Lung (tissue), 12 donors: ENCODE measurements around the gene TSPAN14. TPM values are rescaled to one million over a fixed set of nuclear protein-coding genes. Genes with fewer than 3 reads are reported as not detected.

ENCODE experiments used
- ATAC-seq: fragments of 200-7000 bp; cut with Tn5 transposase; one replicate; pipeline ENCODE4 v1.9.1; 2020; ENCODE audit warnings: moderate number of reproducible peaks; ENCODE audit not compliant: insufficient read depth, low FRiP score
- DNase-seq, 3 donors: peaks; one replicate each; pipeline ENCODE4 v3.0.0-alpha.2; 2013 to 2017
- H3K27ac ChIP-seq, 2 donors: one replicate each; pipeline ENCODE4 v1.5.1; 2013; ENCODE audit warnings: mild to moderate bottlenecking in 2 of 2, moderate library complexity in 2 of 2, control low read depth in 1 of 2, inconsistent platforms in 1 of 2, low read depth in 1 of 2, low read length in 1 of 2
- H3K27me3 ChIP-seq, 3 donors: one replicate each; pipeline ENCODE4 v1.5.1; 2013; ENCODE audit warnings: low read length in 2 of 3; ENCODE audit not compliant: control insufficient read depth in 3 of 3, insufficient read depth in 3 of 3
- H3K36me3 ChIP-seq, 4 donors: one replicate each; pipeline ENCODE4 v1.5.1; 2013; ENCODE audit warnings: low read length in 4 of 4, mild to moderate bottlenecking in 1 of 4, moderate library complexity in 1 of 4; ENCODE audit not compliant: control insufficient read depth in 4 of 4, insufficient read depth in 4 of 4
- H3K4me1 ChIP-seq, 5 donors: one replicate each; pipeline ENCODE4 v1.5.1; 2013; ENCODE audit warnings: low read length in 5 of 5, mild to moderate bottlenecking in 2 of 5, moderate library complexity in 1 of 5; ENCODE audit not compliant: control insufficient read depth in 5 of 5, insufficient read depth in 5 of 5
- H3K4me3 ChIP-seq: one replicate; pipeline ENCODE4 v1.5.1; 2013; ENCODE audit warnings: mild to moderate bottlenecking, control low read depth, moderate library complexity
- H3K9ac ChIP-seq, 2 donors: one replicate each; pipeline ENCODE4 v1.5.1; 2013; ENCODE audit warnings: low read length in 2 of 2, control low read depth in 1 of 2; ENCODE audit not compliant: insufficient read depth in 1 of 2
- H3K9me3 ChIP-seq, 4 donors: one replicate each; pipeline ENCODE4 v1.5.1; 2013; ENCODE audit warnings: low read length in 3 of 4, mild to moderate bottlenecking in 1 of 4, moderate library complexity in 1 of 4; ENCODE audit not compliant: control insufficient read depth in 4 of 4, insufficient read depth in 3 of 4
- whole genome bisulfite sequencing, 2 donors: extraction: QIAGEN DNeasy Blood & Tissue Kit; methylation state at CpG; one replicate each; pipeline ENCODE4 v1.1.7; 2013; 5-methylcytosine and 5-hydroxymethylcytosine counted together
- polyA plus RNA-seq, 2 donors: library from polyadenylated mRNA; stranded (reverse); fragments of 200-250 nt; gene quantifications; one replicate each; pipeline ENCODE4 v1.2.1, GENCODE V29; 2013
- total RNA-seq, 2 donors: library from RNA; depleted of rRNA in 1 of 2; stranded (reverse); fragments of >200 nt in 1 of 2; gene quantifications; one replicate each; pipeline ENCODE4 v1.2.1, GENCODE V29; 2014 to 2021
- TF ChIP-seq, protein P1 (sequence below): IDR thresholded peaks from 2 replicates; pipeline ENCODE4 v1.5.1; 2012; ENCODE audit warnings: mild to moderate bottlenecking; ENCODE audit errors: control extremely low read depth, extremely low read depth
- donor health status: control.
- donor health status: control.
- donor health status: Bipolar disorder and iron deficiency.
- donor health status: healthy.
- donor health status: DM: yes; HTN: yes; CAD: no.

Gene TSPAN14
- total and polyA plus RNA-seq, 4 donors: 40.9 to 187 (median 116) TPM

DNA sequence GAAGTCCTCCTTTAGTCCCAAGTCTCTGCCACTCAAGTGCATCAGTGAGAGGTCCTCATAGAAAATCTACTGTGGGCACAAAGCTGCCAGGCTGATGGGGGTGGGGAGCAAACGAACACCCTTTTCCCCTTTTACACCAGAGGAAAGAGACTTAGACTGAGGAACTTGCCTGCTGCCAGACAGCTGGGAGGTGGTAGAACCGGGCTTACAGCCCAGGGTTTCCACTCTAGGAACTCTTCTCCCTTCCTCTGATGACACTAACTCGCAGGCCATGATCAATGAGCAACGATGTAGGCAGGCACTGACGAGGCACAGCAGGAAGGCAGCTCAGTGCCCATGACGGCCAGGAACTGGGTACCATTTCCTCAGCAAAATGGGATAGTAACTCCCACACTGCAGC, 72.6 kb downstream of the TSPAN14 start:
- WGBS, 2 donors: 4 to 22% methylated on average over 6 of the region's 6 CpGs
- H3K36me3 ChIP-seq: peaks cover 0 to 5% (median 0%) of the 10 kb centered on the region in 4 donors
- H3K4me1 ChIP-seq: peaks cover 0 to 14% (median 2%) of the 10 kb centered on the region in 5 donors
- H3K4me3 ChIP-seq: no peak overlapping the region
- H3K27me3 ChIP-seq: no peaks in the 10 kb centered on the region
- no peak overlapping the region for H3K9ac ChIP-seq
- ATAC-seq: peak; percentile 1
- TF ChIP-seq, protein P1, sequence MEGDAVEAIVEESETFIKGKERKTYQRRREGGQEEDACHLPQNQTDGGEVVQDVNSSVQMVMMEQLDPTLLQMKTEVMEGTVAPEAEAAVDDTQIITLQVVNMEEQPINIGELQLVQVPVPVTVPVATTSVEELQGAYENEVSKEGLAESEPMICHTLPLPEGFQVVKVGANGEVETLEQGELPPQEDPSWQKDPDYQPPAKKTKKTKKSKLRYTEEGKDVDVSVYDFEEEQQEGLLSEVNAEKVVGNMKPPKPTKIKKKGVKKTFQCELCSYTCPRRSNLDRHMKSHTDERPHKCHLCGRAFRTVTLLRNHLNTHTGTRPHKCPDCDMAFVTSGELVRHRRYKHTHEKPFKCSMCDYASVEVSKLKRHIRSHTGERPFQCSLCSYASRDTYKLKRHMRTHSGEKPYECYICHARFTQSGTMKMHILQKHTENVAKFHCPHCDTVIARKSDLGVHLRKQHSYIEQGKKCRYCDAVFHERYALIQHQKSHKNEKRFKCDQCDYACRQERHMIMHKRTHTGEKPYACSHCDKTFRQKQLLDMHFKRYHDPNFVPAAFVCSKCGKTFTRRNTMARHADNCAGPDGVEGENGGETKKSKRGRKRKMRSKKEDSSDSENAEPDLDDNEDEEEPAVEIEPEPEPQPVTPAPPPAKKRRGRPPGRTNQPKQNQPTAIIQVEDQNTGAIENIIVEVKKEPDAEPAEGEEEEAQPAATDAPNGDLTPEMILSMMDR: no peak
- H3K9me3 ChIP-seq: no peaks in the 10 kb centered on the region
- peak overlapping the region in 1 of 2 donors; percentile 44 for H3K27ac ChIP-seq
- no peak for DNase-seq

DNA sequence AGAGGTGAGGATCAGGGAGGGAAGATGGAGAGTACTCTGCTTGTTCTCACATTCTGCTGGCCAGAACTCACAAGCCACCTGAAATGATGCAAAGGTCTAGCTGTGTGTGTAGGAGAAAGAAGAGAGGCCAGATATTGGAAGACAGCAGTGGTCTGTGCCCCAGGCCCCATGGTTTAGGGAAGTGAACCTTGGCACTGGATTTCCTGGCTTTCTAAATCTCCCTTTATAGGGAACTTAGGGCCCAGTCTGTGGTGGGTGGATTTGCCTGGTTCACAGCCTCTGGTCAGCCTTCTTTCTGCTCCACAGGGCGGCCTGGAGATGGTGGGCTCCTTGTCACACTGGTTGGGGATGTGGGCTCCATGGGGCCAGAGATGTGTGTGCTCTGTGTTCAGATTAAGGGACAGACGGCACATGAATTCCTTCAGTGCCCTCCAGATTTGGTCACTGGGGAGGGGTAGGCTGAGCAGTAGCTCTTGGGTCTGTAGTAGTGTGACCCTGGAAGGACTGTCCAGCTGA, 74.1 kb downstream of the TSPAN14 start:
- TF ChIP-seq, protein P1: no peak
- DNase-seq: no peak
- no peak overlapping the region for H3K4me3 ChIP-seq
- H3K36me3 ChIP-seq: no peaks in the 10 kb centered on the region
- H3K27ac ChIP-seq: peak overlapping the region in 1 of 2 donors; percentile 9
- H3K9ac ChIP-seq: no peak overlapping the region
- WGBS, 2 donors: 37 to 78% methylated on average over 2 of the region's 2 CpGs
- ATAC-seq: no peak
- no peaks in the 10 kb centered on the region for H3K9me3 ChIP-seq
- no peaks in the 10 kb centered on the region for H3K27me3 ChIP-seq
- peaks cover 0 to 14% (median 2%) of the 10 kb centered on the region in 5 donors for H3K4me1 ChIP-seq

DNA sequence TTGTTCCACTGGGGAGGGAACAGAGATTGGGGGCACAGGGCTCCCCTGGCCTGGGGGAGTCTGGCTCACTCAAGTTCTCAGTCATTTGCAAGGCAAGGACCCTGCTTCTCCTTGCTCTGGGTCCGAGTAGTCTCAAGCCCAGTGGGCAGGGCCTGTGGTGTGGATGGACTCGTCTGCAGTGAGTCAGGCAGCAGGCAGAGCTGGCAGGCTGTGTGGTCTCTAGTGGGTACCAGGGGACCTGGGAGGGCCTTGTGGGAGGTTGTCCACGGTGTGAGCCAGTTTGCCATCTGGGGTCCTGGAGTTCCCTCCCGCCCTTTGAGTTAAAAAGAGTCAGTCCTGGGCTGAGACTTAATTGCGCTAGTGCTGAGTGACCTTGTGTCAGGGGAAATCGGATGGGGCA, 74.8 kb downstream of the TSPAN14 start:
- no peaks in the 10 kb centered on the region for H3K9me3 ChIP-seq
- 80 to 81% methylated on average over 6 of the region's 6 CpGs for WGBS, 2 donors

More for the DNA sequence above, 74.8 kb downstream of the TSPAN14 start:
- Histone ChIP-seq H3K36me3 (no peaks in the 10 kb centered on the region), H3K4me3 (no peak overlapping the region), H3K27me3 (no peaks in the 10 kb centered on the region), H3K4me1 (peaks cover 0 to 13% (median 2%) of the 10 kb centered on the region in 5 donors), H3K27ac (peak overlapping the region in 1 of 2 donors; percentile 59), H3K9ac (no peak overlapping the region)
- TF ChIP-seq, protein P1: no peak
- ATAC-seq: no peak
- DNase-seq: no peak
